Measurements from ENCODE around the gene LCE7A. TPM values are rescaled to one million over a fixed set of nuclear protein-coding genes. Genes with fewer than 3 reads are reported as not detected.

The LCE7A gene
- total and polyA plus RNA-seq, 2 of the 4 experiments (the other 2 are of a cell fraction) = not detected

DNA sequence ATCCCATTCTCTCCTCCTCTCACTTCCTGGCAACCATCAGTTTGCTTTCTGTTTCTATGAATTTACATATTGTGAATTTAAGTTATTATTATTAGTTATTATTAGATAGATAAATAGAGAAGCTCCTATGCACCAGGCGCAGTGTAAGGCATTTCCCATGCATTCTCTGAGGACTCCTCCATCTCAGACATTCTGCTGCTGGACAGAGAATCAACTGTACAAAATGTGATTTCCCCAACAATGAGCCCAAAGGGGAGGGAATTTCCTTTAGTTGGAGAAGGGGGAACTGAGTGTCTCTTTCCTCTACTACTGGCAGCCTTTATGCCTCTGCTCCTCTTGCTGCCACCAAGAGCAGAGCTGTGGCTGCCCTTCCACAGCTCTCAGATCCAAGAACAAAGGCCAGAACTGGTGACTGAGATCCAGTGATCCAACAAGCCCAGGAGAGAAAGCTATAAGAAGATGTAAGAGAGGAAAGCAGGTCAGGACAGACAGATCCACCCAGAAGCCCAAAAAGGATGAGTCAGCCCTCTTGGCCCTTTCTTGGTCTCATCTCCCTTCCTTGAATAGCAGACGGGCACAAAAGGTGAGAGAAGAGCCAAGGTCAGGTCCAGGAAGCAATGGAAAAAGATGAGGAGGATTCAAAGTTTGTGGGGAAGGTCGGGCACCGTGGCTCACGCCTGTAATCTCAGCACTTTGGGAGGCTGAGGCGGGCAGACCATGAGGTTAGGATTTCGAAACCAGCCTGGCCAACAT is 45.1 kb downstream of the LCE7A start:
- POLR2A ChIA-PET (ENCODE audit: unreplicated experiment) = no interaction called here
- BruUV-seq (replicated peaks) = no TSS peak
- WGBS, 2 experiments (ENCODE audit: extremely low coverage in 2 of 2, insufficient read length in 1 of 2) = no CpG with 5 or more reads among the region's 7 CpGs
- H3K27ac ChIP-seq (ENCODE audit: insufficient read depth, low read length) = no peak overlapping the region
- H4K8ac ChIP-seq (ENCODE audit: low read depth in 2 of 2, low read length in 2 of 2) = no peak overlapping the region
- DNase-seq (no peak), ATAC-seq (ENCODE audit: low read depth) (no peak)
- CTCF ChIA-PET = no interaction called here
- H3K4me3 ChIP-seq (ENCODE audit: insufficient read depth, low read depth, low read length) = no peak overlapping the region
- no peaks in the 10 kb centered on the region for H3K79me1 ChIP-seq (ENCODE audit: low read depth in 1 of 2, low read length in 2 of 2)
- H2AK9ac ChIP-seq (replicated peaks; ENCODE audit: low read depth, low read length, poor library complexity) = no peak overlapping the region
- dilution Hi-C loops (cut with HindIII; ENCODE audit: low sequenced_read_pairs, unreplicated experiment) = no loop called here
- no peak overlapping the region for H2BK120ac ChIP-seq (ENCODE audit: low read depth, low read length)
- no peak overlapping the region for H2BK15ac ChIP-seq (ENCODE audit: low read depth, low read length)
- no peaks in the 10 kb centered on the region for H3K36me3 ChIP-seq (ENCODE audit: control insufficient read depth, insufficient read depth, low read length)
- no peak overlapping the region for H2BK5ac ChIP-seq (ENCODE audit: low read depth, low read length, poor library complexity, severe bottlenecking)
- TF ChIP-seq RCOR1 (IDR thresholded peaks at IDR 0.05; ENCODE audit: insufficient replicate concordance, low read length) (no peak), RFX5 (IDR thresholded peaks at IDR 0.05; ENCODE audit: low read depth, low read length) (no peak), SMC3 (IDR thresholded peaks at IDR 0.05; ENCODE audit: low read depth, low read length) (no peak), BHLHE40 (IDR thresholded peaks at IDR 0.05; ENCODE audit: low read depth, low read length) (no peak), RAD21 (IDR thresholded peaks at IDR 0.05; ENCODE audit: low read length) (no peak), CHD1 (IDR thresholded peaks at IDR 0.05; ENCODE audit: low read depth, low read length) (no peak), POLR2A (IDR thresholded peaks at IDR 0.05; ENCODE audit: low read depth, low read length) (no peak)
- TF ChIP-seq, protein P1, sequence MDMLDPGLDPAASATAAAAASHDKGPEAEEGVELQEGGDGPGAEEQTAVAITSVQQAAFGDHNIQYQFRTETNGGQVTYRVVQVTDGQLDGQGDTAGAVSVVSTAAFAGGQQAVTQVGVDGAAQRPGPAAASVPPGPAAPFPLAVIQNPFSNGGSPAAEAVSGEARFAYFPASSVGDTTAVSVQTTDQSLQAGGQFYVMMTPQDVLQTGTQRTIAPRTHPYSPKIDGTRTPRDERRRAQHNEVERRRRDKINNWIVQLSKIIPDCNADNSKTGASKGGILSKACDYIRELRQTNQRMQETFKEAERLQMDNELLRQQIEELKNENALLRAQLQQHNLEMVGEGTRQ (IDR thresholded peaks at IDR 0.05; ENCODE audit: low read depth, low read length) = no peak
- TF ChIP-seq, protein P2, sequence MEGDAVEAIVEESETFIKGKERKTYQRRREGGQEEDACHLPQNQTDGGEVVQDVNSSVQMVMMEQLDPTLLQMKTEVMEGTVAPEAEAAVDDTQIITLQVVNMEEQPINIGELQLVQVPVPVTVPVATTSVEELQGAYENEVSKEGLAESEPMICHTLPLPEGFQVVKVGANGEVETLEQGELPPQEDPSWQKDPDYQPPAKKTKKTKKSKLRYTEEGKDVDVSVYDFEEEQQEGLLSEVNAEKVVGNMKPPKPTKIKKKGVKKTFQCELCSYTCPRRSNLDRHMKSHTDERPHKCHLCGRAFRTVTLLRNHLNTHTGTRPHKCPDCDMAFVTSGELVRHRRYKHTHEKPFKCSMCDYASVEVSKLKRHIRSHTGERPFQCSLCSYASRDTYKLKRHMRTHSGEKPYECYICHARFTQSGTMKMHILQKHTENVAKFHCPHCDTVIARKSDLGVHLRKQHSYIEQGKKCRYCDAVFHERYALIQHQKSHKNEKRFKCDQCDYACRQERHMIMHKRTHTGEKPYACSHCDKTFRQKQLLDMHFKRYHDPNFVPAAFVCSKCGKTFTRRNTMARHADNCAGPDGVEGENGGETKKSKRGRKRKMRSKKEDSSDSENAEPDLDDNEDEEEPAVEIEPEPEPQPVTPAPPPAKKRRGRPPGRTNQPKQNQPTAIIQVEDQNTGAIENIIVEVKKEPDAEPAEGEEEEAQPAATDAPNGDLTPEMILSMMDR (conservative IDR thresholded peaks at IDR 0.05; ENCODE audit: low read depth, low read length) = no peak
- H3K27me3 ChIP-seq (ENCODE audit: control insufficient read depth, insufficient read depth, low read length) = no peaks in the 10 kb centered on the region
- H3K4ac ChIP-seq (ENCODE audit: low read depth, low read length) = no peak overlapping the region
- no peak overlapping the region for H2AFZ ChIP-seq (replicated peaks; ENCODE audit: low read length, poor library complexity)
- no peaks in the 10 kb centered on the region for H3K9me1 ChIP-seq (ENCODE audit: insufficient read depth, low read length)
- H3K23ac ChIP-seq (ENCODE audit: low read depth, low read length) = no peak overlapping the region
- no peak overlapping the region for H2AK5ac ChIP-seq (ENCODE audit: low read depth, low read length)
- no peaks in the 10 kb centered on the region for H4K20me1 ChIP-seq (ENCODE audit: insufficient read depth, low read length)
- in situ Hi-C loops (cut with MboI; ENCODE audit: low sequenced_read_pairs) = no loop called here
- no peak overlapping the region for H4K5ac ChIP-seq (ENCODE audit: low read depth, low read length)
- H3K4me2 ChIP-seq (ENCODE audit: low read depth, low read length) = no peak overlapping the region
- H3K9me3 ChIP-seq (ENCODE audit: control insufficient read depth, insufficient read depth, low read length) = no peaks in the 10 kb centered on the region
- no peak overlapping the region for H3K14ac ChIP-seq (replicated peaks; ENCODE audit: low read depth, low read length)
- H4K91ac ChIP-seq (ENCODE audit: insufficient read depth, low read depth, low read length) = no peak overlapping the region
- H3K18ac ChIP-seq (ENCODE audit: low read depth, low read length) = no peak overlapping the region
- H2BK20ac ChIP-seq (ENCODE audit: low read depth, low read length) = no peak overlapping the region
- intact Hi-C loops (cut with micrococcal nuclease) = no loop called here
- H3K9ac ChIP-seq (ENCODE audit: low read depth, low read length) = no peak overlapping the region
- no peak overlapping the region for H3K56ac ChIP-seq (ENCODE audit: extremely low read depth, insufficient read depth, low read length)
- H3K4me1 ChIP-seq (ENCODE audit: control insufficient read depth, insufficient read depth, low read length) = no peaks in the 10 kb centered on the region
